ENCODE data around the gene MRPL49.

DNA sequence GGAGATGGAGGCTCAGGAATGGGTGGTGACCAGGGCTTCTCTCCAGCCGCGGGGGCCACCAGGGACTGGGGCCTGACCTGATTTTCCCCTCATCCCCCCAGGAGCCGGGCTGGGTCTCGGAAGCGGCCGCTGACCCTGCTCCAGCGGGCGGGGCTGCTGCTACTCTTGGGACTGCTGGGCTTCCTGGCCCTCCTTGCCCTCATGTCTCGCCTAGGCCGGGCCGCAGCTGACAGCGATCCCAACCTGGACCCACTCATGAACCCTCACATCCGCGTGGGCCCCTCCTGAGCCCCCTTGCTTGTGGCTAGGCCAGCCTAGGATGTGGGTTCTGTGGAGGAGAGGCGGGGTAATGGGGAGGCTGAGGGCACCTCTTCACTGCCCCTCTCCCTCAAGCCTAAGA, 34.3 kb upstream of the MRPL49 start:
- TF ChIP-seq, protein P1, sequence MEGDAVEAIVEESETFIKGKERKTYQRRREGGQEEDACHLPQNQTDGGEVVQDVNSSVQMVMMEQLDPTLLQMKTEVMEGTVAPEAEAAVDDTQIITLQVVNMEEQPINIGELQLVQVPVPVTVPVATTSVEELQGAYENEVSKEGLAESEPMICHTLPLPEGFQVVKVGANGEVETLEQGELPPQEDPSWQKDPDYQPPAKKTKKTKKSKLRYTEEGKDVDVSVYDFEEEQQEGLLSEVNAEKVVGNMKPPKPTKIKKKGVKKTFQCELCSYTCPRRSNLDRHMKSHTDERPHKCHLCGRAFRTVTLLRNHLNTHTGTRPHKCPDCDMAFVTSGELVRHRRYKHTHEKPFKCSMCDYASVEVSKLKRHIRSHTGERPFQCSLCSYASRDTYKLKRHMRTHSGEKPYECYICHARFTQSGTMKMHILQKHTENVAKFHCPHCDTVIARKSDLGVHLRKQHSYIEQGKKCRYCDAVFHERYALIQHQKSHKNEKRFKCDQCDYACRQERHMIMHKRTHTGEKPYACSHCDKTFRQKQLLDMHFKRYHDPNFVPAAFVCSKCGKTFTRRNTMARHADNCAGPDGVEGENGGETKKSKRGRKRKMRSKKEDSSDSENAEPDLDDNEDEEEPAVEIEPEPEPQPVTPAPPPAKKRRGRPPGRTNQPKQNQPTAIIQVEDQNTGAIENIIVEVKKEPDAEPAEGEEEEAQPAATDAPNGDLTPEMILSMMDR (IDR thresholded peaks at IDR 0.05), result no peak
- TF ChIP-seq POLR2A (IDR thresholded peaks at IDR 0.05), result no peak

Data from vagina (tissue), 2 donors.